ENCODE results near the gene RCSD1.

DNA sequence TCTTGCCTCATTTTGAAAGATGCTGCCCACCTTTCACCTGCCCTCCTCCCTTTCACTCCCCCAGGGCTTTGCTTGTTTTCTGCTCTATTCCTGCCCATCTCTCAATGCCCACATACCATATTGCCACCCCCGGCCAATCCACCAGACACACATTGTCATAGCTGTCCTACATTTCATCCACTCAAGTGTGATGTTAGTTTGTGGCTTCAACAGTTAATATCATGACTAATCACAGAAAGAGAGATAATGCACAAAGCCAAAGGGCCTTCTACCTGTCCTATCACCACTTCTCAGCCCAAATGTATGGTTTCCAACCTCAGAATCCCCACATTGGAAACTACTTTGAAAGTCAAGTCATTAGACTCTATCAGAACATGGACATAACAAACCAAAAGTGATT lies 18.0 kb upstream of the RCSD1 start:
- TF ChIP-seq EGR1 (IDR thresholded peaks at IDR 0.05) (no peak), RAD21 (IDR thresholded peaks at IDR 0.05; ENCODE audit: low read depth) (no peak), YY1 (IDR thresholded peaks at IDR 0.05; ENCODE audit: low read depth) (no peak), EP300 (IDR thresholded peaks at IDR 0.05; ENCODE audit: borderline replicate concordance) (no peak), ZBTB7A (IDR thresholded peaks at IDR 0.05; ENCODE audit: low read depth) (no peak), TAF1 (IDR thresholded peaks at IDR 0.05; ENCODE audit: low read depth) (no peak), CREB1 (IDR thresholded peaks at IDR 0.05; ENCODE audit: low read depth) (no peak), NFIC (IDR thresholded peaks at IDR 0.05) (no peak)
- TF ChIP-seq, protein P1, sequence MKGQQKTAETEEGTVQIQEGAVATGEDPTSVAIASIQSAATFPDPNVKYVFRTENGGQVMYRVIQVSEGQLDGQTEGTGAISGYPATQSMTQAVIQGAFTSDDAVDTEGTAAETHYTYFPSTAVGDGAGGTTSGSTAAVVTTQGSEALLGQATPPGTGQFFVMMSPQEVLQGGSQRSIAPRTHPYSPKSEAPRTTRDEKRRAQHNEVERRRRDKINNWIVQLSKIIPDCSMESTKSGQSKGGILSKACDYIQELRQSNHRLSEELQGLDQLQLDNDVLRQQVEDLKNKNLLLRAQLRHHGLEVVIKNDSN (IDR thresholded peaks at IDR 0.05): no peak
- TF ChIP-seq, protein P2, sequence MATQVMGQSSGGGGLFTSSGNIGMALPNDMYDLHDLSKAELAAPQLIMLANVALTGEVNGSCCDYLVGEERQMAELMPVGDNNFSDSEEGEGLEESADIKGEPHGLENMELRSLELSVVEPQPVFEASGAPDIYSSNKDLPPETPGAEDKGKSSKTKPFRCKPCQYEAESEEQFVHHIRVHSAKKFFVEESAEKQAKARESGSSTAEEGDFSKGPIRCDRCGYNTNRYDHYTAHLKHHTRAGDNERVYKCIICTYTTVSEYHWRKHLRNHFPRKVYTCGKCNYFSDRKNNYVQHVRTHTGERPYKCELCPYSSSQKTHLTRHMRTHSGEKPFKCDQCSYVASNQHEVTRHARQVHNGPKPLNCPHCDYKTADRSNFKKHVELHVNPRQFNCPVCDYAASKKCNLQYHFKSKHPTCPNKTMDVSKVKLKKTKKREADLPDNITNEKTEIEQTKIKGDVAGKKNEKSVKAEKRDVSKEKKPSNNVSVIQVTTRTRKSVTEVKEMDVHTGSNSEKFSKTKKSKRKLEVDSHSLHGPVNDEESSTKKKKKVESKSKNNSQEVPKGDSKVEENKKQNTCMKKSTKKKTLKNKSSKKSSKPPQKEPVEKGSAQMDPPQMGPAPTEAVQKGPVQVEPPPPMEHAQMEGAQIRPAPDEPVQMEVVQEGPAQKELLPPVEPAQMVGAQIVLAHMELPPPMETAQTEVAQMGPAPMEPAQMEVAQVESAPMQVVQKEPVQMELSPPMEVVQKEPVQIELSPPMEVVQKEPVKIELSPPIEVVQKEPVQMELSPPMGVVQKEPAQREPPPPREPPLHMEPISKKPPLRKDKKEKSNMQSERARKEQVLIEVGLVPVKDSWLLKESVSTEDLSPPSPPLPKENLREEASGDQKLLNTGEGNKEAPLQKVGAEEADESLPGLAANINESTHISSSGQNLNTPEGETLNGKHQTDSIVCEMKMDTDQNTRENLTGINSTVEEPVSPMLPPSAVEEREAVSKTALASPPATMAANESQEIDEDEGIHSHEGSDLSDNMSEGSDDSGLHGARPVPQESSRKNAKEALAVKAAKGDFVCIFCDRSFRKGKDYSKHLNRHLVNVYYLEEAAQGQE (IDR thresholded peaks at IDR 0.05; ENCODE audit: low read depth): no peak
- TF ChIP-seq, protein P3, sequence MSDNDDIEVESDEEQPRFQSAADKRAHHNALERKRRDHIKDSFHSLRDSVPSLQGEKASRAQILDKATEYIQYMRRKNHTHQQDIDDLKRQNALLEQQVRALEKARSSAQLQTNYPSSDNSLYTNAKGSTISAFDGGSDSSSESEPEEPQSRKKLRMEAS (IDR thresholded peaks at IDR 0.05): no peak
